H1 (cell line): ENCODE results near the gene TNS3.

Experiments
- BRCA1 ChIP-seq: IDR thresholded peaks from 2 replicates; pipeline ENCODE4 v1.6.1; 2012; ENCODE audit warnings: low read depth, low read length, improper control_type of control experiment
- CTCF ChIP-seq, 3 experiments: IDR thresholded peaks; 1 replicate in 2 of 3; 2 replicates in 1 of 3; pipeline versions ENCODE4 v1.5.1 to v1.6.1; 2011; ENCODE audit warnings: low read length in 3 of 3, mild to moderate bottlenecking in 3 of 3, inconsistent platforms in 2 of 3, low read depth in 1 of 3, moderate library complexity in 1 of 3; ENCODE audit not compliant: insufficient read depth in 1 of 3; ENCODE audit errors: control extremely low read depth in 1 of 3
- EZH2 ChIP-seq: fragments of 200-600 bp; sonication (generic); IDR thresholded peaks from 2 replicates; pipeline ENCODE4 v1.7.1; 2012; ENCODE audit warnings: low read depth, mild to moderate bottlenecking, moderate library complexity, low read length, inconsistent platforms; ENCODE audit not compliant: severe bottlenecking
- MAX ChIP-seq: IDR thresholded peaks from 2 replicates; pipeline ENCODE4 v1.6.1; 2012; ENCODE audit warnings: inconsistent platforms
- POLR2A ChIP-seq, 2 experiments: IDR thresholded peaks; 1 replicate in 1 of 2; 2 replicates in 1 of 2; pipeline ENCODE4 v1.6.1; 2011; ENCODE audit warnings: low read depth in 2 of 2, low read length in 2 of 2, mild to moderate bottlenecking in 2 of 2; ENCODE audit errors: control extremely low read depth in 1 of 2
- TCF12 ChIP-seq: IDR thresholded peaks from 2 replicates; pipeline ENCODE4 v1.6.1; 2011; ENCODE audit warnings: low read depth, mild to moderate bottlenecking, low read length

- TF ChIP-seq MAX (no peak), CTCF (IDR thresholded peaks at IDR 0.05; ENCODE audit: control extremely low read depth in 1 of 3, insufficient read depth in 1 of 3, low read depth in 1 of 3, low read length in 3 of 3) (no peak), TCF12 (no peak), POLR2A (IDR thresholded peaks at IDR 0.05; ENCODE audit: control extremely low read depth in 1 of 2, low read depth in 2 of 2, low read length in 2 of 2) (no peak), BRCA1 (no peak), EZH2 (no peak)
These were observed 248.0 kb downstream of the TNS3 start for GRCh38 chr7:47333959-47334358.
